NCI-H2196 treated with DMSO at 0.1 percent for 48 hours (cell line): ENCODE data around the gene INPP4A.
"Not testable (repeated sequence)": the region's sequence is repeated elsewhere in the genome, so short reads cannot be mapped to it uniquely, and the experiment has no call there.

Experiments
- DNase-seq: peaks from one replicate; lab custom pipeline; 2025; ENCODE audit not compliant: unreplicated experiment; lab: John Stamatoyannopoulos, UW

INPP4A gene

DNA sequence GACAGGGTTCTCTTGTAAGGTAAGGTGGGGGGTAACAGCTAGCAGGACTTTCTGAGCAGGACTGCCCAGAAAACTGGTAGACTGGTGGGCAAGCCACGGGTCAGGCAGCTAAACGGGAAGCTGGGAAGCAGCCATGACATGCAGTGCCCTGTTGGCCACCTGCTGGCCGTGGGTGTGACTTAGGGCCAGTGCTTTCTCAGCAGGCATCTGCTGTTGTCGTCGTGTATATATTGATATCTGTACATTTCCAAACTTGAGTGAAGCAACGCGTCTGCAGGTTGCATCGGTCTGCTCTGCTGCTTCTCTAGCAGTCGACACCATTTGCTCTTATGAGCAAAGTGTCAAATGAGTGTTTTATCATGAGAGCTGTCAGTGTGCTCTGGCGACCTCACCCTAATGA lies 132.7 kb downstream of the INPP4A start:
- DNase-seq = no peak

DNA sequence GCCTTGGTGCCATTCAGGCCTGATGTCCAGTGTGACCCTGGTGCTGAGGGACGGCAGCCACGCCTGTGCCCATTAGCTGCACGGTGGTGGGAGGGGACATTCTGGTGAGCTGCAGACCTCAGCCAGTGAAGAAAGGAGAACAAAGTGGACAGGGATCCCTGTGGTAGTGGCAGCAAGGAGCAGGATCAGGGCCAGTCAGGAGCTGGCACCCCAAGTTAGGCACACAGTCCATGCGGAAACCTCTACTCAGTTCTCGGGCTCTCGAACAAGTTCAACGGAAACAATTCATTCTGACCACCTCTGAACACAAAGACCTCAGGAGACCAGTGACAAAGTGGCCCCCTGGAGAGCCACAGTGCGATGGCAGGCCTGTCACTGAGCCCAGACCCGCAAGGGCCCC lies 133.6 kb downstream of the INPP4A start:
- no peak for DNase-seq

DNA sequence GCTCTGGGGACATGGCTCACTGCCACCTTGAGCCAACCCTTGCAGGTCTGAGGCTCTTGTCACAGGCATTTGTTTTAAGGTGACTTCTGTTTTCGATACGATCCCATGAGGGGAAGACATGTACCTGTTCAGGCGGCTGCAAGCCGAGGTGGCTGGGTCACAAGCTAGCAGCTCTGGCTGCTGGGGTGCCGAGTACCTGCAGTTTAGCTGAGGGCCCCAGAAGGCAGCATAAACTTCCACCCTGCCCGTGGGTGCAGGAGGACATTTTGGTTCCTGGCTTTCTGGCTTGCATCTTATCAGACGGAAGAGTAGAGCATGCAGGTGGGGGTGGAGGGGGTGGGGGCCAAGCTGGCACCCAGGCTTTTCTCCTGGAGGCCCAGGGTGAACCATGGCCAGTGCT lies 135.3 kb downstream of the INPP4A start:
- no peak for DNase-seq

DNA sequence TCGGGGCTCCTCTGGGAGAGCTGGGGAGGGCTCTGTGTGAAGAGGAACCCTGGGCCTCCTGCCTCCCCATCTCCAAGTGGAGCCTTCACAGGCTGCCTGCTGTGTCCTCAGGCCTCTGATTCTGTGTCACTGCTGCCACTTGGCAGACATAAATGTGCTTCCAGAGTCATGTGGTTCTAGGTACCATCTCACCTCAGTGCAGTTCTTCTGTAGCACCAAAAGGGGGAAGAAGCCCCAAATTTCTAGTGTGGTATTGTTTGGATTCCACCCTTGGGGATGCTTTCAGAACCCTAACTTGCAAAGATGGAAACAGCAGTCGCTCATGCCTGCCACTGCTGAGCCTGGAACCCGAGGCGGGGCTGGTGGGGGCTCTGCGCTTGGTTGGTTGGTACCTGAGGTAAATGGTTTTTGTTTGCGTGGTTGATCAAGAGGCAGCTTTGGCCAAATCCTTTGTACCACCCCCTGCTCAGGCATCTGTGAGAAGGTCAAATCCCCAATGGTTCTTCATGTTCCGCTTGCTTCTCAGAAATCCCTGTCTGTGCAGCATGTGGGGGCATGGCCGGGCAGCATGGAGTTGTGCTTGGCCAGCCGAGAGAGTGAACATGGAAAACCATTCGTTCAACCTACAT lies 136.1 kb downstream of the INPP4A start:
- DNase-seq = no peak

DNA sequence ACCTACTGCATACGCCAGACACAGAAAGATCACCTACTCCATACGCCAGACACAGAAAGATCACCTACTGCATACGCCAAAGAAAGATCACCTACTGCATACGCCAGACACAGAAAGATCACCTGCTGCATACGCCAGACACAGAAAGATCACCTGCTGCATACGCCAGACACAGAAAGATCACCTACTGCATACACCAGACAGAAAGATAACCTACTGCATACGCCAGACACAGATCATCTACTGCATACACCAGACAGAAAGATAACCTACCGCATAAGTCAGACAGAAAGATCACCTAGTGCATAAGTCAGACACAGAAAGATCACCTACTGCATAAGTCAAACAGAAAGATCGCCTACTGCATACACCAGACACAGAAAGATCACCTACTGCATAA lies 137.9 kb downstream of the INPP4A start:
- DNase-seq = no peak

DNA sequence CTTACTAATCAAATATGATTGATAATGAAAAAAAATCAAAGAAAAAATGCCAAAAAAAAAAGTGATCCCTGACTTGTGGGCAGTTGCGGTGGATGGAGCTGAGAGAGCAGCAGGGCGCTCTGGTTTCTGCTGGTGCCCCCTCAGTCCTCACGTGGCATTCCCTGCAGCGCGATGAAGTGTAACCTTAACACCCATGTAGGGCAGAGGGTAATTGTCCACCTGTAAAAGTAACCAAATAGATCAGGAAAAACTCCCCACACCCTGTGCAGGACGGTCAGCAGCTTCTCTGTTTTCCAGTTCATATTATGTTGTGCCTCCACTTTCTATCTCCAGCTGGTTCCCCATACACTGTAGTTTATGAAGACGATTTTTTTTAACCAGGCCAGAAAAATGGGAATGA lies 138.6 kb downstream of the INPP4A start:
- DNase-seq = no peak

DNA sequence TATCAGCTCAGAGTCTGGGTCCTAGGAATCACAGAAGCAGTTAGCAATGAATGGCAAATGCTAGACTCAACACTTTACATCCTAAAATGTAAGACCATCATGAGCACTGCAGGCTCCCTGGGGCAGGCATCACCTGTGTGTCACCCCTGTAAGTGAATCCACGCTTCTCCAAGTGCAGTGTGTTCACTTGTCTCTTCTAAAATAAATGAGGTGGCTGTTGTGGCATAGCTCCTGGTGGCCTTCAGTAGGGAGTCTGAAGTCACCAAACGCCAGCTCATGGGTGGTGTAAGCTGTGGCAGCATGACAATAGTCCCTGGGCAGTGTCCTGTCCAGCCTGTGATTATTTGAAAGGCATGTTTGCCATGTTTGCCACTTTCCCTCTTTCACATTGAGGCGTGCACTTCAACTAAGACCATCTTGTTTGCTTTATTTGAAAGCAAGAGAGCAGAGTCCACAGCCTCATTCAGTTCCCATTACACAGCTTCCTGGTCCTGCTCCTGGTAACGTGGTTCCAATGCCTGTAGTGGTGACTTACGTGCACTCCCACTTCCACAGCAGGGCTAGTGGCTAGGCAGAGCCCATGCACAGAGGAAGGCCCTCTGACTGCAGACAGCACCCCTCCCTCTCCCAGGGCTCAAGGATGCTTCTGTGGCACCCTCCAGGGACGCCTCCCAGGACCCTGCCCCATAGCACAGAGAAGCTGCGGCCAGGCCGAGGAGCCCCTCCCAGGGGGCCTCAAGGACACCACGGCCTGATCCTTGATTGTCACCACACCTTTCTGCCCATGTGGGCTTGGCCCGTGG lies 139.4 kb downstream of the INPP4A start:
- no peak for DNase-seq

DNA sequence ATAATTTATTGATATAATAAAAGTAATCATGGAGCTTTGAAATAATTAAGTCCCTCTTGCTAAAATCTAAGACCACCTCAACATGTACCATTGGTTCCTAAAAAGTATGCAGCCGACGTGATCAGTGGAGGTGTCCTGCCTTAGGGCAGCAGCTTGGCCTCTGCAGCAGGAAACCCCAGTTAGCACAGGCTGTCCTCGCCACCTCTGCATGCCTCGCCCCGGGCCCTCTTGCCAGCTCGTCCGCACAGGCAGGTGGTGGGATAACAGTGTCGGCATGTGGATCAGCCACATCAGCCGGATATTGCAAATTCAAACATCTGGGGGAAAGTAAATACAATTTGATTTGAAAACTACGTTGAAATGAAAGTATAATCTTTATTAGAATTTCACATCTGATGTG lies 140.7 kb downstream of the INPP4A start:
- DNase-seq = no peak

DNA sequence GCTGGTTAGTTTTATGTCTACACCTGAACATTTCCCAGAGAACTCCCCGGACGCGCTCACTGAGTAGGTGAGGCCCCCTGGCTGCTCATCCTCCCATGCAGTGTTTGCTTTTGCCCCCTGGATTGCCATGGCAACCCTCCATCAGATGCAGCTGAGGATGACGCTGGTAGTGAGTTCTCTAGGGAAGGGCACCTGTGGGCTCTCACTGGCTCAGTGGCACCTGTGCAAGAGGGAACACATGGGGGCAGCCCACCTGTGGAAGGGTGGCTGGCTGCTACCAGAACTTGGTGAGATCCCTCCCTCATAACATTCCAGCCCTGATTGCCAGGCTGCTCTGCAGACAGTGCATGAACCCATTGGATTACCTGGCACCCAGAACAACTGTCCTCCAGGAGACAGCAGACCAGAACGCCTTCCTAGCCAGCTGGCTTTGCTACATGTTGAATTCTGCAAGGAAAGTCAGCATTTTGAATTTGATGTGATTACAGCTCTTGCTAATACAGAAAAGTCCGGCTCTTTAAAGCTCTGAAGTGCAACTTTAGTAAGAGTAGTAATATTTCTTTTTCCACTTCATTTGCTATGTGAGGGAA lies 142.0 kb downstream of the INPP4A start:
- DNase-seq = no peak

DNA sequence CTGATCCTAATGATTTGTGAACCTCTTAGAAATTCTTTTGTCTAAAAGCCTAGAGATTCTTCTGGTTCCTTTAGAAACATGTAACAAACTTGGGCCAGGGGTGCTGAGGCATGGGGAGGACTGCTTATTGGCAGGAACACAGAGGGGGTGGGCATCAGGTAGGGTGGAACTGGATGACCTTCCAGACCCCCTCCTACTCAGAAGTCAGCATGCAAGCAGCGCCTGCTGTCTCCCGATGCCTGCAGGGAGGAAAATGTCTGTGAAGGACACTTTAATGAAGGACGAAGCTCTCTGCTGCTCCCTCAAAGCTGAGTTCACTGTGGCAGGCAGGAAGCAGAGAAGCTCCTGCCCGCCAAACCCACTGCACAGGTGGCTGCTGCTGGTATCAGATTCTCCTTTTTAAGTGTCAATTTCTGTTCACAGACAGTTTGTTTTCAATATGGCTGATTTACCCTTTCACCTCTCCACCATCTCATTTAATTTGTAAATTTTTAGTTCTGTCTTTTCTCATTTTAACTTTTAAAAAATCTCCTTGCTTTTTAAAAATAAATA lies 144.3 kb downstream of the INPP4A start:
- DNase-seq = no peak

DNA sequence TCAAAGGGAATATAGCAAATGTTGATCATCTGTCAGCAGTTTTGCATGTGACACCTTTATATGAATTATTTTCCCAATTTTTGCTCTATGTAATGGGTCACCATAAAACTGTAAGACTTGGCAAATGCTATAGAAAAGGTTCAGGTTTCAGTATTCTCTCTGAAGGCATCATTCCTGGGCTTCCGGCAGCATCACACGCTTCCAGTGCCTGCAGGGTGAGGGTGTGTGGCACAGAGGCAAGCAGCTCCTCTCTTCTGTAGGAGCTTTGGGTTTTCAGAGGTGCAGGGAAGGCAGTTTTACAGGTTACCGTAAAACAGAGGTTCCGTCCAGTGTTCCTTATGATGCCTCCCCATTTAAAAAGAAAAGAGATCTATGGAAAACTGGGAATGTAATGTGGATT lies 144.8 kb downstream of the INPP4A start:
- DNase-seq = no peak

DNA sequence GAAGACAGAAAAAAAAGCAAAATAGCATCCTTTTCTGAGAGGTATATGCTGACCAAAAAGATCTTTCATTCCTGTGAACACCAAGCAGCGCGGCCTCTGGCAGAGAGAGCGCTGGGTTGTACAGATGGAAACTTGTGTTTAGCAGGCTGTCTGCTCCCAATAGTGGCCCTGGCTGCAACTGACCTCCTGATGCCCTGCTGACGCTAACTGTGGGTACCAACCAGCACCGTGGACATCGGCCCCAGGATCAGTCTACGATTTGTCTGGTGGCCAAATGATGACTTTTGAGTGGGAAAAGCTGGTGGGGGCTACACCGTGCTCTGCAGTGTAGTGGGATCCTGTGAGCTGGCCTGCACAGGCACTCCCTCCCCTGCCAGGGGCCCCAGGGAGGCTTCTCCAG lies 147.9 kb downstream of the INPP4A start:
- no peak for DNase-seq

DNA sequence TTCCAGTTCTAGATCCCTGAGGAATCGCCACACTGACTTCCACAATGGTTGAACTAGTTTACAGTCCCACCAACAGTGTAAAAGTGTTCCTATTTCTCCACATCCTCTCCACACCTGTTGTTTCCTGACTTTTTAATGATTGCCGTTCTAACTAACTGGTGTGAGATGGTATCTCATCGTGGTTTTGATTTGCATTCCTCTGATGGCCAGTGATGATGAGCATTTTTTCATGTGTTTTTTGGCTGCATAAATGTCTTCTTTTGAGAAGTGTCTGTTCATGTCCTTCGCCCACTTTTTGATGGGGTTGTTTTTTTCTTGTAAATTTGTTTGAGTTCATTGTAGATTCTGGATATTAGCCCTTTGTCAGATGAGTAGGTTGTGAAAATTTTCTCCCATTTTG lies 150.0 kb downstream of the INPP4A start:
- not testable (repeated sequence) for DNase-seq

DNA sequence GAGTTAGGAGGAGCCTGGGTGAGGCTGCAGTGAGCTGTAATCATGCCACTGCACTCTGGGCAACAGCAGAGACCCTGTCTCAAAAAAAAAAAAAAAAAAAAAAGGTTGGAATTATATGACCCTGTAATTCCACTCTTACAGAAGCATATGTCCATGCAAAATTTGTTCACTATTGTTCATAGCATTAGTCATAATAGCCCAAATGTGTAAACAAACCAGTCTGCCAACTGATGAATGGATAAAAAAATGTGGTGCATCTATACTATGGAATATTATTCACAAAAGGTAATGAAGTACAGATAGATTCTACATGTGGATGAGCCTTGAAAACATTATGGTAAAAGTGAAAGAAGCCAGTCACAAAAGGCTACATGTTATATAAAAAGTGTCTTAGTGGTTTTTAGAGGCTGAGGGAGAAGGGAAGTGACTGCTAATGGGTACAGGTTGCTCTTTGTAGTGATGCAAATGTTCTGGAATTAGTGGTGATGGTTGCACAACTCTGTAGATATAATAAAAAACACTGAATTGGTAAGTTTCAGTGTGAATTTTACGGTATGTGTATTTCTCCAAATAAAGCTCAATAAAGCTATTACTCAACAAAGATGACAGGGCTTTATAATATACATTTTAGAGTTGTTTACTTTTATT lies 154.2 kb downstream of the INPP4A start:
- DNase-seq = no peak

DNA sequence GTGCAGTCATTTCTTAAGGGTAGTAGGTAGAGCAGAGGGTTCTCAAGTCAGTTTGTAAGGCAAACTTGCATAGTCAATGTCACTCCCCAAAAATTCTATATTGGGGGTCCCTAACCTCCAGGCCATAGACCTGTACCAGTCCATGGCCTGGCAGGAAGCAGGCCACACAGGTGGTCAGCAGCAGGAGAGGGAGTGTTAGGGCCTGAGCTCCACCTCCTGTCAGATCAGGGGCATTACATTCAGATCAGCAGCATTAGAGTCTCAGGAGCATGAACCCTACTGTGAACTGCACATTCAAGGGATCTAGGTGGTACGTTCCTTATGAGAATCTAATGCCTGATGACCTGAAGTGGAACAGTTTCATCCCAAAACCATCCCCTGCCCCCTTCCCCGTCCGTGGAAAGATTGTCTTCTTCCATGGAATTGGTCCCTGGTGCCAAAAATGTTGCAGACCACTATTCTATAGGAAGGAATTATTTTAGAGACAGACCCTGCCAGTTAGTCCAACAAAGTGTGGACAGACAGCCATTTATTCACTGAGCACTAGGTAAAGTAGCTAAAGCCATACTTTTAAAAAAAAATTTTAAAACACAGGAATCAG lies 157.0 kb downstream of the INPP4A start:
- DNase-seq = peak; percentile 22

DNA sequence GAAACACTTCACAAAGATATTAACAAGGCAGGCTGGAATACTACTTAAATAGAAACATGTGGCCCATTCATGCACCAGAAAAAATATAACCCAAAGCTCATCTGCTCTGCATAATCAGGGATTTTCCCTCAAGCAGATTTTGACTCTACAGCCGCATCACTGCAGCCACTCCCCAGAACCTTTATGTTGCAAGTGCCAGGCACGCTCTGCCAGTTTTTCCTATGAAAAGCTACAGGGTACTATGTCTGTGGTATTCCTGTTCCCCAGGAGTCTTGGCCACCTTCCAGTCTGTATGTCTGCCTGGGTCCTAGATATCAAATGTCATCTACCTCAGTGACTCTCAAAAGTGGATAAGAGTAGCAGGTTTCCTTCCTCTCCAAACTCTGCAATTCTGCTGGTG lies 159.9 kb downstream of the INPP4A start:
- no peak for DNase-seq

DNA sequence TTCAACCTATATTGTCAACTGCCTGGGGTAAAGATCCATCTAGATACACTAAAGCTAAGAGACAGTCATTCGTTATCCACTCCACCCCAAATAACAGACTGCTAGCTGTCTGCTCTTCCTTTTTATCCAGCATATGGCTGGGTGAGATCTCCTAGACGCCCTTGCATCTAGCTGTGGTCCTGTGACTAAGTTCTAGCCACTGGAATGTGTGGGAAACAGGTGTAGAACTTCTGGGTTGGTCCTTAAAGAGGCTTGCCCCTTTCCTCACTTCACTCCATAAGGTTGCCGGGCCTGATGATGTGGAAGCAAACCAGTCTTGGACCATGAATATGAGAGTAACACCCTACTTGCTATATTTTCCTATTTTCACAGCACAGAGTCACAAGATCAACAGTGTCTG lies 160.4 kb downstream of the INPP4A start:
- no peak for DNase-seq

DNA sequence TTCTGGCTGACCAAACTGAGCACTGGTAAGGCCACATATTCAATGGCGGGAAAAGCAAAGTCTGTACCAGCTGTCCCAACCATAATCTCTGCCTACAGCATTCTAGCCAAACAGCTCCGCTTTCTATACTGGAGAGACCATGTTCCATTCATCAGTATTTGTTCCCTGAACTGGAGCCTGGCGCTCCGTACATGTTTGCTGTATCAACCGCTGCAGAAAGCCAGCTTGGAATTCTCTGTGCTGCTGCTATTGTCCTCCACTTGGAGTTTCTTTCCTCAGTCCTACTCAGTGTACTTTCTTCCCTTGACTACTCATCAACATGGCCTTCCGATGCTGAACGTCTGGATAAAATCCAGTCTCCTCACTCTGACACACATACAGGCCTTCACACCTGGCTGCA lies 161.8 kb downstream of the INPP4A start:
- DNase-seq = no peak

DNA sequence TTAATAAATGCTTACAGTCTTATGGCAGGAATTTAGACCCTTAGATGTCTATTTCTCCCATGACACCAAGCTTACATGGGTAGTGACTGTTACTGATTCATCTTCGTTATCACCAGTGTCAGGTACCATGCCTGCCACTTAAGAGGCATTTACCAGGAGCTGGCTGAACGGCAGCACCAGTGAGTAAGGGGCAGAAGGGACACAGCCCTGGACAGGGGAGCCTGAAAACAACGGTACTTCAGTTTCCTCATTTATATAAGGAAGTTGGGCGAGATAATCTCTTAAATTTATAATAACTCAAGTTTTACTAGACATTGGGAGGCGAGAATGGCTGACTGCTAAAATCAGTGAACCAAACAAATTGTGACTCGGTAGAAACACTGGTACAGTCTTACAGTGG lies 162.4 kb downstream of the INPP4A start:
- no peak for DNase-seq

DNA sequence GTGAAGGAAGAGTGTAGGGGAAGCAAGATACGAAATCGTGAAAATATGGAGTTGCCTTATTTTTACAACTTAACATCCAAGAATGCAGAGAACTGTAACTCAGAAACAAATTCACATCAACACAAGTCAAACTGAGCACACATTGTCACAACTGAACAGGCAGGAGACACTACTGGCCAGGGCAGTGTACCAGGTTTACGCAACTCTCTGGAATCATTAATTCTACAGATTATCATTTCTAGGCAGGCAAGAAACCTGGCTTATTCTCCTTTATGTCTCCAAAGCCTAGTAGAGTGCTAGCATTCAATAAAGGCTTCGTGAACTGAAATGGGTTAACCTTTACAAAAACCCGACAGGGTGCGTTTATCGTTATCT lies 163.1 kb downstream of the INPP4A start:
- no peak for DNase-seq
